ENCODE data around the gene DNAH14. TPM values are rescaled to one million over a fixed set of nuclear protein-coding genes. Genes with fewer than 3 reads are reported as not detected.
"Not testable (repeated sequence)": the region's sequence is repeated elsewhere in the genome, so short reads cannot be mapped to it uniquely, and the experiment has no call there.

Gene DNAH14
- total RNA-seq, 4 donors from 2014 or later, result 9.5 to 32.4 (median 14.8) TPM

DNA sequence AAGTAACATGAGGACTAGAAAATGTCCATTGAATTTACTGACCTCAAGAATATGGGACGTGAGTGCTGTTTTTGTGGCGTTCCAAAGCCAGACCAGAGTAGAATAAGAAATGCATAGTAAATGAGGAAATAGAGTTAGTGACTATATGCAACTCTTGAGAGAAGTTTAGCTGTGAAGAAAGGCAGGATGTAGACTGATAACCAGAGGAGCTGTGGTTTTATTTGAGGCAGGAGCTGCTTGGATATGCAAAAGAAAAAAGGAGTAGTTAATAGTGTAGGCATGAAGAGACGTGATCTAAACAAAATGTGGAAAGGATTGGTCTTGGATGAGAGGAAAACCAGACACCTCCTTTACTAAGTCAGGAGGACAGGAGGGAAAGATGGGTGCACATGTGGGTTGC, 28.2 kb downstream of the DNAH14 start:
- 76 to 81% methylated on average over 3 of the region's 3 CpGs for WGBS, 2 donors (ENCODE audit: low coverage in 1 of 2)
- ATAC-seq, result no peak
- TF ChIP-seq EP300 (IDR thresholded peaks at IDR 0.05), result no peak
- TF ChIP-seq, protein P1, sequence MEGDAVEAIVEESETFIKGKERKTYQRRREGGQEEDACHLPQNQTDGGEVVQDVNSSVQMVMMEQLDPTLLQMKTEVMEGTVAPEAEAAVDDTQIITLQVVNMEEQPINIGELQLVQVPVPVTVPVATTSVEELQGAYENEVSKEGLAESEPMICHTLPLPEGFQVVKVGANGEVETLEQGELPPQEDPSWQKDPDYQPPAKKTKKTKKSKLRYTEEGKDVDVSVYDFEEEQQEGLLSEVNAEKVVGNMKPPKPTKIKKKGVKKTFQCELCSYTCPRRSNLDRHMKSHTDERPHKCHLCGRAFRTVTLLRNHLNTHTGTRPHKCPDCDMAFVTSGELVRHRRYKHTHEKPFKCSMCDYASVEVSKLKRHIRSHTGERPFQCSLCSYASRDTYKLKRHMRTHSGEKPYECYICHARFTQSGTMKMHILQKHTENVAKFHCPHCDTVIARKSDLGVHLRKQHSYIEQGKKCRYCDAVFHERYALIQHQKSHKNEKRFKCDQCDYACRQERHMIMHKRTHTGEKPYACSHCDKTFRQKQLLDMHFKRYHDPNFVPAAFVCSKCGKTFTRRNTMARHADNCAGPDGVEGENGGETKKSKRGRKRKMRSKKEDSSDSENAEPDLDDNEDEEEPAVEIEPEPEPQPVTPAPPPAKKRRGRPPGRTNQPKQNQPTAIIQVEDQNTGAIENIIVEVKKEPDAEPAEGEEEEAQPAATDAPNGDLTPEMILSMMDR (IDR thresholded peaks at IDR 0.05), result no peak
- no peak for TF ChIP-seq POLR2AphosphoS5 (IDR thresholded peaks at IDR 0.05)
- no peak for TF ChIP-seq POLR2A (IDR thresholded peaks at IDR 0.05)
- H3K4me1 ChIP-seq, result no peaks in the 10 kb centered on the region
- H3K9me3 ChIP-seq, result no peaks in the 10 kb centered on the region
- H3K4me3 ChIP-seq, result no peak overlapping the region
- no peak overlapping the region for H3K27ac ChIP-seq
- H3K27me3 ChIP-seq, result no peaks in the 10 kb centered on the region
- peaks cover 0 to 6% of the 10 kb centered on the region in 2 donors for H3K36me3 ChIP-seq

DNA sequence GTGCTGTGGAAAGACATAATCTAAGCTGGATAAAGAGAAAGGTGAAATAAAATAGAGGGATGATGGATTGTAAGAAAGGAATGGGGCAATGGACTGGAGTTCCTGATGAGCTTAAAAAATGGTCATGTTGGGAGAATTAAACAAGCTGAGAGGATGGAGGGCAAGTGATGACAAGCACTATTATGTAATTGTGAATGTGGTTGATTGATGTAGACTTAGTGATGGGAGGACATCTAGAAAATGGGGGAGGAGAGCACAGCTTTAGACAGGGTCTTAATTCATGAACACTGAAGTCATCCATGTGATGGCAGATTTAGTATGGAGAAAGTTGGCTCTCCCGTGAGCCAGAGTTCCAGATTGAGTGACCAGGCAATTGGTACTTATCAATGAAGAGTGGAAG, 29.0 kb downstream of the DNAH14 start:
- Histone ChIP-seq H3K4me3 (no peak overlapping the region), H3K27ac (no peak overlapping the region), H3K36me3 (peaks cover 0 to 6% of the 10 kb centered on the region in 2 donors), H3K4me1 (no peaks in the 10 kb centered on the region), H3K27me3 (no peaks in the 10 kb centered on the region), H3K9me3 (no peaks in the 10 kb centered on the region)
- TF ChIP-seq, protein P1 (IDR thresholded peaks at IDR 0.05), result no peak
- TF ChIP-seq POLR2AphosphoS5 (IDR thresholded peaks at IDR 0.05) (no peak), POLR2A (IDR thresholded peaks at IDR 0.05) (no peak), EP300 (IDR thresholded peaks at IDR 0.05) (no peak)
- WGBS, 2 donors (ENCODE audit: low coverage in 1 of 2), result 67 to 89% methylated on average over 1 of the region's 1 CpG
- ATAC-seq, result no peak

DNA sequence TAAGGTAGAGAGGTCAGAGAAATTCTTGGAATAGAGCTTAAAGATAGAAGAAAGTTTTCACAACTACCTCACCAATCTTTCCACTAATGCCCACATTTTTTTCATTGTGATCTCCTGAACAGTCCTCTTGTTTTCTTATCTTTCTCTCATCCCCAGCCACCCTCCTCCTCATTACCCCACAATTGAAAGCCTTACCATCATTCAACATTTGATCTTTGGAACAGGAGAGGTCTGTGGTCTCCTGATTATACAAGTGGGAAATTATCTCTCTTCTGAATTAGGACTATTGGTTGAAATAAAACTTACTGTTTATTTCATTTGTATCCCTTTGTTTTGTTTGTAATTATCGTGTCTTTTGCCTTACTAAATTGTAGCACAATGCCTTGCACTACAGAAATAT, 29.6 kb downstream of the DNAH14 start:
- TF ChIP-seq EP300 (IDR thresholded peaks at IDR 0.05) (no peak), POLR2AphosphoS5 (IDR thresholded peaks at IDR 0.05) (no peak), POLR2A (IDR thresholded peaks at IDR 0.05) (no peak)
- TF ChIP-seq, protein P1 (IDR thresholded peaks at IDR 0.05), result no peak
- no peak overlapping the region for H3K27ac ChIP-seq
- no peak for ATAC-seq
- WGBS, 2 donors (ENCODE audit: low coverage in 1 of 2), result 29 to 92% methylated on average over 1 of the region's 1 CpG
- H3K9me3 ChIP-seq, result no peaks in the 10 kb centered on the region
- H3K4me1 ChIP-seq, result no peaks in the 10 kb centered on the region
- H3K4me3 ChIP-seq, result no peak overlapping the region
- H3K36me3 ChIP-seq, result peaks cover 0 to 6% of the 10 kb centered on the region in 2 donors
- H3K27me3 ChIP-seq, result no peaks in the 10 kb centered on the region

DNA sequence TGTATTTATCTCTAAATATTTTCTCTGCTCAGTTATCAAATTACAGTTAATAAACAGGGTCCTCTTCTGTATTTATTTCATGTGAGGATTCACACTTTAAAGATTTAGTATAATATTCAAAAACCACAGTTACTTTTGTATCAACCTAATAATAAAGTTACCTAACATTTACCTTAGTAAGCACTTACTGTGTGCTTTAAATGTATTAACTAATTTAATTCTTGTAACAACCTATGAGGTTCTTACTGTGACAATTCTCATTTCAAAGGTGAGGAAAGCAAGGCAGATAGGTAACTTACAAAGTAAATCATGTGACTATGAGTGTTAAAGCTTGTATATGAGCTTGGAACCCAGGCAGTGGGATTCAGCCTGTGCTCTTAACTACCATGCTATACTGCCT, 30.2 kb downstream of the DNAH14 start:
- Histone ChIP-seq H3K4me3 (no peak overlapping the region), H3K27me3 (no peaks in the 10 kb centered on the region), H3K36me3 (peaks cover 0 to 7% of the 10 kb centered on the region in 2 donors), H3K4me1 (no peaks in the 10 kb centered on the region), H3K9me3 (no peaks in the 10 kb centered on the region), H3K27ac (no peak overlapping the region)
- ATAC-seq, result no peak
- TF ChIP-seq POLR2A (IDR thresholded peaks at IDR 0.05), result no peak

DNA sequence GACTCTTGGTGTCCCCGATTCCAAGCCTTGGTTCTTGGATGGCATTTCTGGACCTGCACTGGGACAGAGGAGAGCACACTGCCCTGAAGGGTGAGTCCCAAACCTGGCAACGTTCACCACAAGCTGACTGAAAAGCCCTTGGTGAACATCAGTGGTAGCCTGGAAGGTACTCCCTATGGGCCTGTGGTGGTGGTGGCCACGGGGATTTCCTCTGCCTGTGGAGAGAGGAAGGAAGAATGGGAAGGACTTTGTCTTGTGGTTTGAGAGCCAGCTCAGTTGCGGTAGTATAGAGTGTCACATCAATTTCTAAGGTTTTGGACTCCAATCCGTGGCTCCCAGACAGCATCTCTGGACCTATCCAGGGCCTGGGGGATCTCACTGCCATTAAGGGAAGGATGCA, 50.7 kb downstream of the DNAH14 start:
- Histone ChIP-seq H3K4me3 (no peak overlapping the region), H3K27ac (no peak overlapping the region), H3K27me3 (no peaks in the 10 kb centered on the region), H3K4me1 (no peaks in the 10 kb centered on the region), H3K36me3 (no peaks in the 10 kb centered on the region), H3K9me3 (peaks cover 0 to 12% (median 0%) of the 10 kb centered on the region in 3 donors)
- ATAC-seq, result no peak
- 93% methylated on average over 2 of the region's 5 CpGs; no CpG with 5 or more reads in 1 of the 2 donors for whole genome bisulfite sequencing, 2 donors (ENCODE audit: low coverage in 1 of 2)
- TF ChIP-seq POLR2A (IDR thresholded peaks at IDR 0.05), result no peak
- TF ChIP-seq EP300 (IDR thresholded peaks at IDR 0.05), result no peak
- TF ChIP-seq, protein P1 (IDR thresholded peaks at IDR 0.05), result no peak
- no peak for TF ChIP-seq POLR2AphosphoS5 (IDR thresholded peaks at IDR 0.05)

DNA sequence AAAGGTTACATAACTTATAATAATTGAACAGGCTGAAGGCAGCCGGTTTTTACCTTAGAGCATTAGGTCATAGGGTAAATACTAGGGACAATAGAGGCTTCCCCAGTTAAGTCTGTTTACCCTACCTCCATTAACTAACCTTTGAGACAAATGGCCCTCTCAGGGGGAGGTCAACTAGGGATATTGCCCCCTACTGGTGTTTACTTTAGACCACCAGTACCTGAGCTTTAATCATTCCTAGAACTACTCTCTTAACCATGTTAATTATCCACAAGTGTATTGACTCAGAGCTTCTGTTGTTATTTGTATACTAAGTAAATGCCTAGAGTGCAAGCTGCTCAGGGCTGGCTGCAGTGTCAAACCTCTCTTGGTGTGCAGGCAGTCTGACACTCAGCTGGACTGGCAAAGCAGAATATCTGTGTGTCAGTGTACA, 52.5 kb downstream of the DNAH14 start:
- not testable (repeated sequence) for ATAC-seq, H3K4me1 ChIP-seq, H3K4me3 ChIP-seq, H3K36me3 ChIP-seq, H3K27me3 ChIP-seq, H3K27ac ChIP-seq
- 0 to 40% methylated on average over 1 of the region's 1 CpG for WGBS, 2 donors (ENCODE audit: low coverage in 1 of 2)
- peaks cover 0 to 16% (median 0%) of the 10 kb centered on the region in 3 donors for H3K9me3 ChIP-seq
